ENCODE results near the gene GPR17.

The GPR17 gene

DNA sequence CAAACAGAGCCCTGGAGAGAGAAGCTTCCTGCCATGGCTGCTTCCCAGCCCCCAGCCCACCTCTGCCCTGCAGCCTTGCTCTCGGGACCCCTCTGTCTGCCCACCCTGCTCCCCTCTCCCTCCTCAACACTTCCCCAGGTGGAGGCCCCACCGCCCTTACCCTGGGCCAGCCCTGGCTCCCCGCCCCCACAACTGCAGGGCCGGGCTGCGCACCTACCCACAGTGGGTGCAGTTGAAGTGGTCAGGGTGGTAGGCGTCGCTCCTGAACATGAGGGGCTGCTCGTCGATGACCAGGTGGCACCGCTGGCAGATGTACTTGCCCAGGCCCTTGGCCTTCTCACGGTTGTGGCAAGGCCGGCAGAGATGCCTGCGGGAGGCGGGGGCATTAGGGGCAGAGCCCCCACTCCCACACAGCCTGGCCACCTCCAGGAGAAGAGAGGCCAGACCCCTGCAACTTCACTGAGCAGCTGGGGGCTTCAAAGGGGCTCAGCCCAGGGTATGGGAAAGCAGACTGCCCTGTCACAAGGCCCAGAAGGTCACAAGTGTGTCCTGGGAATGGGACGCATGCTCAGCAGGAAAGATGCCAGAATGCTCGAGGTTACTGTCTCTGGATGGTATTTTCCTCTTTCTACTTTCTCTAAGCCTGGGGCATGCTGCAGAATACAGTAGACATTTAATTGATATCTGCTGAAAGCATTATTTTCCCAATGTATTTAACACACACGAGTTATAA lies 3.1 kb upstream of the GPR17 start:
- FAIRE-seq, result no peak

DNA sequence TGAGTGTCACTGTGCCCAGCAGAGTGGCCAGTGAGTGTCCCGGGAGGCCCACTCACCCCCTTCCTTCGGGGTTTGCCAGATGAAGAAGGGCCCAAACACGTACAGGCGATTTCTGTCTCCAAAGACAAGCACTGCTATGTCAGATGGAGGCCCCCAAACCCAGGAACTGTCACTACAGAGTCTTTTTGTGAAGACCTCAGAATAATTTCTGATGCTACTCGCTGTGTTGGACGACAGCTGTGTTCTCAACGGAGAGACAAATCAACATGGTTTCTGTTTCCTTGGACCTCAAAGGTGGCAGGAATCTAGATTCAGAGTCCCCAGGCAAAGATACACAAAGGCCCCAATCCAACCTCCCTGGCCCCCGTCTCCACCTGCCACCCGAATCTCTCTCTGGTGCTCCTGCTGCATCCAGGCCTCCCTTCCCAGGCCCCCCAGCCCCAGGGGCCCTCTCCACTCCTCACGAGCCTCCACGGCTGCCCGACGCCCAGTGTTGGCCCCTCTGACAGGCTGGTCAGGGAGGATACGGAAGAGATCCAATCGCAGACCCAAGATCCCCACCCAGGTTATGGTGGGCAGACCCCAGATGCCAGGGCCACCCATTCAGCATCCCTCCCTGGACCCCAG lies 2.4 kb upstream of the GPR17 start:
- FAIRE-seq, result no peak

- FAIRE-seq, result no peak
These were observed 1.6 kb upstream of the GPR17 start for GRCh38 chr2:127644066-127645025.

GRCh38 chr2:127645026-127645394 lies 943 bp upstream of the GPR17 start:
- FAIRE-seq, result no peak

DNA sequence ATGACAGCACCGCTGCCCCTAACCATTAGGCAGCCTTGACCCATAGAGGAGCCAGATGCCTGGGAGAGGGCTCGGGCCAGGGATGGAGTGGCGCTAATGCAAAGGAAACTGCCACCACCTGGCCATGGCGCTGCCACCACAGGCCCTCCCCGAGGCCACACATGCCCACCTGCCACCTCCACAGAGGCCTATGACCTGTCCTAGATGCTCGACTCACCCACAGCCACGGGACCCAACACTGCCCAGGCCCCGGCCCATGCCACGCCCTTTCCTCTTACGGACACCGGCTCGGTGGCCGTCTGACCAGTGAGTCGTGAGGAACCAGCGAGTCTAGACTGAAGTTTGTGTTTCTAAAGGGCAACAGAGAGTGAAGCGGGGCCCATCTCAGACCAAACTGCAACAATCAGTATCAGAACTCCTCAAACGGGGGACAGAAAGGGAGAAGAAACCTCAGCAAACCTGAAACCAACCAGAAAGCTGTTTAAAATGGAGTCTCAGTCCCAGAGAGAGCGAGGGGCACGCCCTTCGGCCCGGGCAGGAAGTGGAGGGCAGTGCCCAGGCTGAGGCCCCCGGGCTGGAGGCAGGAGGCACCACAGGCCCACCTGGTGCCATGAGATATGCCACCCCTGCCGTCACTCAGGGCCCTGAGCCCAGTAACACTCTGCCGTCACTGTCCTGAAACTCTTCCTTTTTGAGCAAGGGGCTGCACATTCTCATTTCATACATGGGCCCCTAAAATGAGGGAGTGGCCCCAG lies 711 bp downstream of the GPR17 start:
- FAIRE-seq, result no peak

DNA sequence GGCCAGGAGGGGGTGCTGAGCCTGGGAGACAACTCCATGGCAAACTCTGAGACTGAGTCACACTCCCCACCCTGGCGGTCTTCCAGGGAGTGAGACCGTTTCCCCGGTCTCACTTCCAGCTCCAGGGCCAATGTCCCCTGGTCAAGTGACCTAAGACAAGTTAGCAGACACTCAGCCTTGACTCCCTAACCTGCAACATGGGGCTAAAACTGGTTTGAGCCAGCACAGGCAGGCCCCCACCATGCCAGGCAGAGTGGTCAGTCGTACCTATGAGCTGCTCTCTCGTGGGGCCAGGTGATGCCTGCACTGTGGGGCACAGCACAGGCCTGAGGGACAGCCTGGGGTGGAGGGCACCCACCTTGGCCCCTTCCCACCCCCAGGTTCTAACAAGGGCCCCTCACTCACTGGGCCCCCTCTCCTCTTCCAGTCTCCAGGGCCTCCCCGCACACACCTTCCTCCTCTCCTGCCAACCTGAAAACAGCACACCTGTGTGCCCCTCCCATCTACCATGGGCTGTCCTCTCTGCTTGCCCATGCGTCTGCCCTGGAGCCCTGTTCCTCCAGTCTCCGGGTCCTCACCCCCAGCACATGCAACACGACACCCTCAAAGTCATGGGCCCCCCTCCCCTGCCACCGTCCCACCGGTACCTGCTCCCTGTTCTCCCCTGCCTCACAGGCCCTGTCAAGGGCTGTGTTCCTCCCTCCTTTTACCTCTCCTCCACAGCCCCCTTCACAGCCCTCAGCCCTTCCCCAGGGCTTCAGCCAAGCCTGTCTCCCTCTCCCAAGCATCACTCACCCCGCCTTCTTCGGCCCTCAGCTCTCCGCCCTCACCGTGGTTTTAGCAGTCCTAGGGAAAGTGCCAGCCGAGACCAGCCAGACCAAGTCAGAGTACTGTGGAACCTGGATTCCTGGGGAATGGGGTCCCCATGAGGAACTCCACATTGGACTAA lies 1.6 kb downstream of the GPR17 start:
- FAIRE-seq, result no peak

DNA sequence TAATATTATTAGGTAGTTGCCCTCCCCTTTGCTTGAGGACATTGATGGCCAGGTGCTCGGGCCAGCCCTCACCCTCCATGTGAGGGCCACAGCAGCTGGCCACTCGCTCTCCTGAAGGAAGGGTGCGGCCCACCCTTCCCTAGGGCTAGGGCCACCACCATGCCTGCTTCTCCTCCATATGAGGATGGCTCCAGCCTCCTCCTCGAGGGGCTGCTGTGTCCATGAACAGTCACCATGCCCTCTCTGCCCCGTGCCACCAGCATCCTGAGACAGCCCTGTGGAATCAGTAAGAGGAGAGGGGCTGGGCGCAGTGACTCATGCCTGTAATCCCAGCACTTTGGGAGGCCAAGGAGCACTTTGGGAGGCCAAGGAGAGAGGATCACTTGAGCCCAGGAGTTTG lies 2.4 kb downstream of the GPR17 start:
- FAIRE-seq, result no peak

DNA sequence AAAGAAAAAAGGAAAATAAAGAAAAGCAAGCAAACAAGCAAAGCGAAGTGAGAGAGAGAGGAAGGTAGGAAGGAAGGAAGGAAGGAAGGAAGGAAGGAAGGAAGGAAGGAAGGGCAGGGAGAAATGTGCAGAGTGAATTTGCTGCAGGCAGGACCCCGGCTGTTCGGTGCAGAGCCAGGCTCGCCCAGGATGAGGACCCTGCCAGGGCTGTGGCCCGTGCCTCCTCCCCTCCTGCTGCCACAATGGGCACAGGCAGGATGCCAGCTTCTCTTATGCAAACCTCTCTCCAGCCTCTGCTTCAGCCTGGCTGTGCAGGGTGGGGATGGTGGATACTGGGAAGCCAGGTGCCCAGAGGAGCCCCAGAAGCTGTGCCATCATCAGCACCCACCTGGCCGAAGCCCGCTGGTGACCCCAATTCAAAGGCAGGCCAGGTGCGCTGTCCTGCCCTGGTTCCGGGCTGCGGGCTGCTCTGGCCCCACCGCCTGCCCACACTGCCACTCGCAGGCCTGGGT lies 3.2 kb downstream of the GPR17 start:
- FAIRE-seq, result no peak

GRCh38 chr2:127649684-127650040 lies 3.7 kb downstream of the GPR17 start:
- no peak for FAIRE-seq

- FAIRE-seq, result no peak
These were observed 4.3 kb downstream of the GPR17 start for GRCh38 chr2:127650041-127650784.

GRCh38 chr2:127650785-127651380 lies 4.9 kb downstream of the GPR17 start:
- no peak for FAIRE-seq

DNA sequence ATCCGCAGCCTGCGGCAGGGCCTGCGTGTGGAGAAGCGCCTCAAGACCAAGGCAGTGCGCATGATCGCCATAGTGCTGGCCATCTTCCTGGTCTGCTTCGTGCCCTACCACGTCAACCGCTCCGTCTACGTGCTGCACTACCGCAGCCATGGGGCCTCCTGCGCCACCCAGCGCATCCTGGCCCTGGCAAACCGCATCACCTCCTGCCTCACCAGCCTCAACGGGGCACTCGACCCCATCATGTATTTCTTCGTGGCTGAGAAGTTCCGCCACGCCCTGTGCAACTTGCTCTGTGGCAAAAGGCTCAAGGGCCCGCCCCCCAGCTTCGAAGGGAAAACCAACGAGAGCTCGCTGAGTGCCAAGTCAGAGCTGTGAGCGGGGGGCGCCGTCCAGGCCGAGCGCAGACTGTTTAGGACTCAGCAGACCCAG lies 5.4 kb downstream of the GPR17 start:
- FAIRE-seq, result no peak

GRCh38 chr2:127651971-127652550 lies 6.1 kb downstream of the GPR17 start:
- FAIRE-seq, result no peak

DNA sequence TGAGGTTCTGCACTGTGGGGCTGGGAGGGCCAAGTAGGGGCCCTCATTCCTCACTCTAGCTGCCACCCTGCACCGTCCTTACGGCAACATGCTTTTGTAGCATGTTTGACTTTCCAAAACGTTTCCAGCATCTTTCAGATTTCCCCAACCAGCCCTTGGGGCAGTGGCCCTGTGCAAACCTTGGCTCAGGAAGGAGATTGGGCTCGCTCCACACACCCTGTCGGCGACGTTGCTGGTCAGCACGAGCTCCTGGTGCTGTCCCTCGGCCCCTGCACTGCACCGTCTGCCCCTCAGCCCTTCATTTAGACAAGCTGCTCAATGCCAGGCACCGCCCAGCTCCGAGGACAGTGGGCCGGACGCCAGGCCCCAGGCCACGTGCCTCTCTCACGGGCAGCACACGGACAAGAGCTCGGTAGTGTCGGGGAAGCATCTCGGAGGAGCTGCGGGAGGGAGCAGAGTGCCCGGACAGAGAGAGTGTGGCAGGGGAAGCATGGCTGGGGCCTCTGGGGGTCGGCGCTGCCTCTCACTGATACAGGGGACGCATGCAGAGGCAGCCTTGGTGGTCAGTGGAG lies 6.9 kb downstream of the GPR17 start:
- no peak for FAIRE-seq

DNA sequence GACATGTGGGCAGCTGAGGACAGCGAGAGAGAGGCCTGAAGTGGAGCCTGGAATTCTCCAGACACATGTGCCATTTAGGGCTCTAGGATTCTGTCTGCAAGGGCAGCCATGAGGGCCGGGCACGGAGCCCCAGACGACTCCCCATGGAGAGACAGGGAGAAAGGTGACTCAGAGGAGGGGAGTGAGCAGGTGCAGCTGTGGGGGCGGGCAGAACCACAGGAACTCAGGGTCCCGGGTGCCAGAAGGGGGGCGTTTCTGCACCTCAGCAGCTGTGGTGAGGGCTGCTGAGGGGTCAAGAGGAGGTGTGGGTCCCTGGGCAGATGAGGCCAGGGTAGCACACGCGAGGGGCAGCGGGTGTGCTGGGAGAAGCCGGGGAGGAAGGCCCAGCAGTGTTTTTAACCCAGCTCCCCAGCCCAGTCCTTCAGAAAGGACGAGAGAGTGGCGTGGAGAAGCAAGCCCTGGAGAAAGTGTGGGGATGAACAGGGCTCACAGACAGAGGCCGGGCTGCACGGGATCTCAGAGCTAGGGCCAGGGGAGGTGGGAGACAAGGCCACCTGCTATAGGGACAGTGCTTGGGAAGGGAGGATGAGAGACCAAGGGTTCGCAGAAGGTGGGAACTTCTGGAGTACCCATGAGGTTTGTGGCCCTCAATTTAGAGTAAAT lies 7.6 kb downstream of the GPR17 start:
- no peak for FAIRE-seq

DNA sequence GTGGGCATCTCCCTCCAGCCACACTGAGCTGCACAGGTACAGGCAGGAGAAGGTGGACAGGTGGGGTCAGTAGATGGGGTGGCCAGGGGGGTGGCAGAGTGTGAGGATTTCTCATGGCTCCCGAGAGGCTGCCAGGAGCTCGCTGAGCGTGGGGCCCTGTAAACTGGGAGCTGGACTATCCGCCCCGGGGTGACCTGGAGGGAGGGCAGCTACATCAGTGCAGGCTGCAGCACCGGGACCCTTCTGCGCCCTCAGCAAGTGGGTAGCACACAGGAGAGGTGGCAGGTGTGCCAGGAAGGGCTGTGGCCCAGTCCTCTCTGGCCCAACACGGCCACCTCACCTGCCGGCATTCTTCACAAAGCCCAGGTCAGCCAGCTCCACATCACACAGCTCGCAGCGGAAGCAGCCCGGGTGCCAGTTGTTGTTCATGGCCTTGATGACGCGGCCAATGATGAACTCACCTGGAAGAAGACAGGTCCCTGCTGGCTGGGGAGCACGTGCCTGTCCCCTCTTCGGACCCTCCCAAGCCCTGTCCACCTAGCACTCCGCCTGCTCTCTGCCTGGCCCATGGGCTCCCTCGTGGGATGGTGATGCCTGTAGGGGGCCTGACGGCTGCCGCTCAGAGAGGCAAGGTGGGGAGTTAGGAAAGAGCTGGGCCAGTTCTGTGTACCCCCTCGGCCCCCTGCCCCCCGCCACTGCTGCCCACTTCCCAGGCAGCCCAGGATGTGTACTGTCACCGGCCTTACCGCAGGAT lies 8.3 kb downstream of the GPR17 start:
- no peak for FAIRE-seq

GRCh38 chr2:127654838-127655175 lies 8.9 kb downstream of the GPR17 start:
- no peak for FAIRE-seq

Measured in islet of Langerhans (tissue), 1 donor.